ENCODE data around the gene TMEM72.
A peak's percentile ranks its signal among the peaks of the same experiment; 100 is the strongest.

TMEM72 gene

GRCh38 chr10:44965651-44966097 is 54.5 kb downstream of the TMEM72 start:
- Histone ChIP-seq H3K27me3 (ENCODE audit: control insufficient read depth in 5 of 5, insufficient read depth in 4 of 5, low read length in 5 of 5) (no peaks in the 10 kb centered on the region), H3K4me3 (ENCODE audit: low read depth in 1 of 5, low read length in 5 of 5) (no peak overlapping the region), H3K4me1 (ENCODE audit: control insufficient read depth in 5 of 5, insufficient read depth in 5 of 5, low read length in 5 of 5) (peaks cover 28 to 96% (median 95%) of the 10 kb centered on the region in 5 donors), H3K9me3 (ENCODE audit: control insufficient read depth in 5 of 5, low read length in 5 of 5) (peaks cover 0 to 2% (median 0%) of the 10 kb centered on the region in 5 donors), H3K9ac (ENCODE audit: low read length in 5 of 5) (no peak overlapping the region), H3K27ac (ENCODE audit: low read depth, low read length) (peak overlapping the region; percentile 13), H3K36me3 (ENCODE audit: control insufficient read depth in 5 of 5, insufficient read depth in 5 of 5, low read length in 5 of 5) (peaks cover 0 to 20% (median 9%) of the 10 kb centered on the region in 5 donors)

- Histone ChIP-seq H3K27me3 (ENCODE audit: control insufficient read depth in 5 of 5, insufficient read depth in 4 of 5, low read length in 5 of 5) (no peaks in the 10 kb centered on the region), H3K4me3 (ENCODE audit: low read depth in 1 of 5, low read length in 5 of 5) (no peak overlapping the region), H3K36me3 (ENCODE audit: control insufficient read depth in 5 of 5, insufficient read depth in 5 of 5, low read length in 5 of 5) (peaks cover 0 to 26% (median 15%) of the 10 kb centered on the region in 5 donors), H3K9ac (ENCODE audit: low read length in 5 of 5) (no peak overlapping the region), H3K9me3 (ENCODE audit: control insufficient read depth in 5 of 5, low read length in 5 of 5) (peaks cover 0 to 2% (median 0%) of the 10 kb centered on the region in 5 donors), H3K27ac (ENCODE audit: low read depth, low read length) (peak overlapping the region; percentile 62), H3K4me1 (ENCODE audit: control insufficient read depth in 5 of 5, insufficient read depth in 5 of 5, low read length in 5 of 5) (peaks cover 27 to 90% (median 89%) of the 10 kb centered on the region in 5 donors)
Measured at GRCh38 chr10:44966129-44966815, 55.1 kb downstream of the TMEM72 start.

GRCh38 chr10:44966816-44967509 is 55.8 kb downstream of the TMEM72 start:
- peak overlapping the region; percentile 77 for H3K27ac ChIP-seq (ENCODE audit: low read depth, low read length)
- peak overlapping the region in 1 of 5 donors; percentile 17 for H3K9ac ChIP-seq (ENCODE audit: low read length in 5 of 5)
- peaks cover 0 to 2% (median 0%) of the 10 kb centered on the region in 5 donors for H3K9me3 ChIP-seq (ENCODE audit: control insufficient read depth in 5 of 5, low read length in 5 of 5)
- no peaks in the 10 kb centered on the region for H3K27me3 ChIP-seq (ENCODE audit: control insufficient read depth in 5 of 5, insufficient read depth in 4 of 5, low read length in 5 of 5)
- peaks cover 26 to 87% (median 83%) of the 10 kb centered on the region in 5 donors for H3K4me1 ChIP-seq (ENCODE audit: control insufficient read depth in 5 of 5, insufficient read depth in 5 of 5, low read length in 5 of 5)
- H3K4me3 ChIP-seq (ENCODE audit: low read depth in 1 of 5, low read length in 5 of 5): no peak overlapping the region
- H3K36me3 ChIP-seq (ENCODE audit: control insufficient read depth in 5 of 5, insufficient read depth in 5 of 5, low read length in 5 of 5): peaks cover 0 to 33% (median 22%) of the 10 kb centered on the region in 5 donors

GRCh38 chr10:44967616-44968015 is 56.5 kb downstream of the TMEM72 start:
- Histone ChIP-seq H3K9ac (ENCODE audit: low read length in 5 of 5) (peak overlapping the region in 3 of 5 donors; percentile 4 to 35 (median 21)), H3K27me3 (ENCODE audit: control insufficient read depth in 5 of 5, insufficient read depth in 4 of 5, low read length in 5 of 5) (no peaks in the 10 kb centered on the region), H3K4me3 (ENCODE audit: low read depth in 1 of 5, low read length in 5 of 5) (no peak overlapping the region), H3K9me3 (ENCODE audit: control insufficient read depth in 5 of 5, low read length in 5 of 5) (peaks cover 0 to 2% (median 0%) of the 10 kb centered on the region in 5 donors), H3K4me1 (ENCODE audit: control insufficient read depth in 5 of 5, insufficient read depth in 5 of 5, low read length in 5 of 5) (peaks cover 24 to 83% (median 76%) of the 10 kb centered on the region in 5 donors), H3K27ac (ENCODE audit: low read depth, low read length) (peak overlapping the region; percentile 77), H3K36me3 (ENCODE audit: control insufficient read depth in 5 of 5, insufficient read depth in 5 of 5, low read length in 5 of 5) (peaks cover 0 to 39% (median 26%) of the 10 kb centered on the region in 5 donors)

- Histone ChIP-seq H3K4me3 (ENCODE audit: low read depth in 1 of 5, low read length in 5 of 5) (peak overlapping the region in 2 of 5 donors; percentile 2 to 25), H3K4me1 (ENCODE audit: control insufficient read depth in 5 of 5, insufficient read depth in 5 of 5, low read length in 5 of 5) (peaks cover 28 to 83% (median 76%) of the 10 kb centered on the region in 5 donors)
Measured at GRCh38 chr10:44968091-44968490, 57.0 kb downstream of the TMEM72 start.

GRCh38 chr10:44968500-44969400 is 57.6 kb downstream of the TMEM72 start:
- Histone ChIP-seq H3K9ac (ENCODE audit: low read length in 5 of 5) (peak overlapping the region in 2 of 5 donors; percentile 21 to 35), H3K4me3 (ENCODE audit: low read depth in 1 of 5, low read length in 5 of 5) (peak overlapping the region in 2 of 5 donors; percentile 2 to 25), H3K36me3 (ENCODE audit: control insufficient read depth in 5 of 5, insufficient read depth in 5 of 5, low read length in 5 of 5) (peaks cover 0 to 44% (median 27%) of the 10 kb centered on the region in 5 donors), H3K4me1 (ENCODE audit: control insufficient read depth in 5 of 5, insufficient read depth in 5 of 5, low read length in 5 of 5) (peaks cover 27 to 83% (median 76%) of the 10 kb centered on the region in 5 donors), H3K9me3 (ENCODE audit: control insufficient read depth in 5 of 5, low read length in 5 of 5) (peaks cover 0 to 2% (median 0%) of the 10 kb centered on the region in 5 donors), H3K27me3 (ENCODE audit: control insufficient read depth in 5 of 5, insufficient read depth in 4 of 5, low read length in 5 of 5) (no peaks in the 10 kb centered on the region), H3K27ac (ENCODE audit: low read depth, low read length) (peak overlapping the region; percentile 77)

More at GRCh38 chr10:44968091-44968490, 57.0 kb downstream of the TMEM72 start:
- peaks cover 0 to 2% (median 0%) of the 10 kb centered on the region in 5 donors for H3K9me3 ChIP-seq (ENCODE audit: control insufficient read depth in 5 of 5, low read length in 5 of 5)
- H3K9ac ChIP-seq (ENCODE audit: low read length in 5 of 5): peak overlapping the region in 3 of 5 donors; percentile 4 to 35 (median 21)
- H3K27me3 ChIP-seq (ENCODE audit: control insufficient read depth in 5 of 5, insufficient read depth in 4 of 5, low read length in 5 of 5): no peaks in the 10 kb centered on the region
- peak overlapping the region; percentile 77 for H3K27ac ChIP-seq (ENCODE audit: low read depth, low read length)
- H3K36me3 ChIP-seq (ENCODE audit: control insufficient read depth in 5 of 5, insufficient read depth in 5 of 5, low read length in 5 of 5): peaks cover 0 to 43% (median 26%) of the 10 kb centered on the region in 5 donors

- Histone ChIP-seq H3K27ac (ENCODE audit: low read depth, low read length) (no peak overlapping the region), H3K4me1 (ENCODE audit: control insufficient read depth in 5 of 5, insufficient read depth in 5 of 5, low read length in 5 of 5) (peaks cover 23 to 83% (median 76%) of the 10 kb centered on the region in 5 donors), H3K9ac (ENCODE audit: low read length in 5 of 5) (peak overlapping the region in 1 of 5 donors; percentile 14), H3K27me3 (ENCODE audit: control insufficient read depth in 5 of 5, insufficient read depth in 4 of 5, low read length in 5 of 5) (no peaks in the 10 kb centered on the region), H3K36me3 (ENCODE audit: control insufficient read depth in 5 of 5, insufficient read depth in 5 of 5, low read length in 5 of 5) (peaks cover 0 to 44% (median 27%) of the 10 kb centered on the region in 5 donors), H3K9me3 (ENCODE audit: control insufficient read depth in 5 of 5, low read length in 5 of 5) (peaks cover 0 to 2% (median 0%) of the 10 kb centered on the region in 5 donors), H3K4me3 (ENCODE audit: low read depth in 1 of 5, low read length in 5 of 5) (no peak overlapping the region)
Measured at GRCh38 chr10:44969854-44970253, 58.7 kb downstream of the TMEM72 start.

- Histone ChIP-seq H3K27me3 (ENCODE audit: control insufficient read depth in 5 of 5, insufficient read depth in 4 of 5, low read length in 5 of 5) (no peaks in the 10 kb centered on the region), H3K36me3 (ENCODE audit: control insufficient read depth in 5 of 5, insufficient read depth in 5 of 5, low read length in 5 of 5) (peaks cover 0 to 44% (median 27%) of the 10 kb centered on the region in 5 donors), H3K9me3 (ENCODE audit: control insufficient read depth in 5 of 5, low read length in 5 of 5) (peaks cover 0 to 2% (median 0%) of the 10 kb centered on the region in 5 donors), H3K4me1 (ENCODE audit: control insufficient read depth in 5 of 5, insufficient read depth in 5 of 5, low read length in 5 of 5) (peaks cover 23 to 78% (median 71%) of the 10 kb centered on the region in 5 donors), H3K9ac (ENCODE audit: low read length in 5 of 5) (no peak overlapping the region), H3K4me3 (ENCODE audit: low read depth in 1 of 5, low read length in 5 of 5) (no peak overlapping the region), H3K27ac (ENCODE audit: low read depth, low read length) (no peak overlapping the region)
Measured at GRCh38 chr10:44970812-44971395, 59.8 kb downstream of the TMEM72 start.

GRCh38 chr10:44971434-44971833 is 60.3 kb downstream of the TMEM72 start:
- Histone ChIP-seq H3K9me3 (ENCODE audit: control insufficient read depth in 5 of 5, low read length in 5 of 5) (peaks cover 0 to 2% (median 0%) of the 10 kb centered on the region in 5 donors), H3K27ac (ENCODE audit: low read depth, low read length) (peak overlapping the region; percentile 93), H3K36me3 (ENCODE audit: control insufficient read depth in 5 of 5, insufficient read depth in 5 of 5, low read length in 5 of 5) (peaks cover 0 to 46% (median 28%) of the 10 kb centered on the region in 5 donors), H3K27me3 (ENCODE audit: control insufficient read depth in 5 of 5, insufficient read depth in 4 of 5, low read length in 5 of 5) (no peaks in the 10 kb centered on the region), H3K4me3 (ENCODE audit: low read depth in 1 of 5, low read length in 5 of 5) (no peak overlapping the region), H3K4me1 (ENCODE audit: control insufficient read depth in 5 of 5, insufficient read depth in 5 of 5, low read length in 5 of 5) (peaks cover 25 to 78% (median 71%) of the 10 kb centered on the region in 5 donors), H3K9ac (ENCODE audit: low read length in 5 of 5) (no peak overlapping the region)

Measured in subcutaneous abdominal adipose tissue (tissue), 5 donors.